Right lung (tissue), 5 donors: Measurements from ENCODE around the gene SOX15. TPM values are rescaled to one million over a fixed set of nuclear protein-coding genes. Genes with fewer than 3 reads are reported as not detected.

Source experiments
- DNase-seq, 2 donors: peaks; one replicate each; pipeline ENCODE4 v3.0.0-alpha.2; 2013
- polyA plus RNA-seq, 5 donors: library from polyadenylated mRNA; unstranded; fragments of 120-200 nt; gene quantifications; one replicate each; pipeline versions ENCODE4 v1.2.1 to v1.2.3, GENCODE V29; 2013; ENCODE audit warnings: inconsistent platforms in 1 of 5, low replicate concordance in 1 of 5; ENCODE audit not compliant: insufficient read length in 5 of 5, insufficient read depth in 1 of 5

SOX15 gene
- polyA plus RNA-seq, 5 donors, result 1.4 to 2.5 (median 1.8) TPM

DNA sequence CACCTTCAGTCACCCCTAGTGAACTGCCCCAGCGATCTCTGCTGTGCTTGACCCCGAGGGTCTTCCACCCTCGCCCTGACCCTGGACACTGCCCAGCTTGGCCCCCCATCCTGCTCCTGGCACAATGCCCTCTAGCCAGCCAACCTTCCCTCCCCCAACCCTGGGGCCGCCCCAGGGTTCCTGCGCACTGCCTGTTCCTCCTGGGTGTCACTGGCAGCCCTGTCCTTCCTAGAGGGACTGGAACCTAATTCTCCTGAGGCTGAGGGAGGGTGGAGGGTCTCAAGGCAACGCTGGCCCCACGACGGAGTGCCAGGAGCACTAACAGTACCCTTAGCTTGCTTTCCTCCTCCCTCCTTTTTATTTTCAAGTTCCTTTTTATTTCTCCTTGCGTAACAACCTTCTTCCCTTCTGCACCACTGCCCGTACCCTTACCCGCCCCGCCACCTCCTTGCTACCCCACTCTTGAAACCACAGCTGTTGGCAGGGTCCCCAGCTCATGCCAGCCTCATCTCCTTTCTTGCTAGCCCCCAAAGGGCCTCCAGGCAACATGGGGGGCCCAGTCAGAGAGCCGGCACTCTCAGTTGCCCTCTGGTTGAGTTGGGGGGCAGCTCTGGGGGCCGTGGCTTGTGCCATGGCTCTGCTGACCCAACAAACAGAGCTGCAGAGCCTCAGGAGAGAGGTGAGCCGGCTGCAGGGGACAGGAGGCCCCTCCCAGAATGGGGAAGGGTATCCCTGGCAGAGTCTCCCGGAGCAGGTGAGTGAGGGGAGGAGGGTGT is 31.2 kb downstream of the SOX15 start, which contains the start of gene TNFSF13:
TSS of gene TNFSF13 (plus strand) at position 207 of the 776 bp plus-strand sequence. CDS start at position 497, 290 bp downstream.
- no peak for DNase-seq

DNA sequence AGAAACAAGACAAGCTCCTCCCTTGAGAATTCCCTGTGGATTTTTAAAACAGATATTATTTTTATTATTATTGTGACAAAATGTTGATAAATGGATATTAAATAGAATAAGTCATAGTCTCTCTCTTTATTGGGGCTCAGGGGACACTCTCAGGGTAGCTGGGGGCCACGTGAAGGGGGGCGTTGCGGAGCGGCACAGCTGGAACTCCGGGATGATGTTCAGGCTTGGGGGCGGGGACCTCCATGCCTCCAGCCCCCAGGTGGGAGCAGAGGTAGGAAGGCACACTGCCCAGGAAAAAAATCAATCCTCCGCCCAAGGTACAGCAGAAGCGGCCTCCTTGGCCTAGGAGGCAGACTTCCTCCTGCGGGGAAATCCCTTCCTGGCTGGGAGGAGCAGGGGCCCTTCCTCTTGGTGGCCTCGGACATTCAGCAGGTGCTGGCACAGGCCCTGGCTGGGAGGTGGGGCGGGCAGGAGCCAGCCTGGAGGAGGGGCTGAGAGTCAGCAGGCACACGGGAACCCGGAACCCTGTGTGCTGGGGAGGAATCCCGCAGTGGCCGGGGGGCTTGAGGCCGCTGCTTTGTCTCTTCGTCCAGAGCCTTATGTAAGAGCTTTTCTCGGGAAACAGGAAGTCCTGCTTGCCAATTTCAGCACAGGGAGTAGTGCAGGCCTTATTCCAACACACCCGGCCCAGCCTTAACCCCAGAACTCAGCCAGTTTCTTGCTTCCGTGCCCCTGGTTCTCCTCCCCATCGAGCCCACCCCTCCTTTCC is 31.9 kb downstream of the SOX15 start:
- DNase-seq, result peak; percentile 90 to 92

DNA sequence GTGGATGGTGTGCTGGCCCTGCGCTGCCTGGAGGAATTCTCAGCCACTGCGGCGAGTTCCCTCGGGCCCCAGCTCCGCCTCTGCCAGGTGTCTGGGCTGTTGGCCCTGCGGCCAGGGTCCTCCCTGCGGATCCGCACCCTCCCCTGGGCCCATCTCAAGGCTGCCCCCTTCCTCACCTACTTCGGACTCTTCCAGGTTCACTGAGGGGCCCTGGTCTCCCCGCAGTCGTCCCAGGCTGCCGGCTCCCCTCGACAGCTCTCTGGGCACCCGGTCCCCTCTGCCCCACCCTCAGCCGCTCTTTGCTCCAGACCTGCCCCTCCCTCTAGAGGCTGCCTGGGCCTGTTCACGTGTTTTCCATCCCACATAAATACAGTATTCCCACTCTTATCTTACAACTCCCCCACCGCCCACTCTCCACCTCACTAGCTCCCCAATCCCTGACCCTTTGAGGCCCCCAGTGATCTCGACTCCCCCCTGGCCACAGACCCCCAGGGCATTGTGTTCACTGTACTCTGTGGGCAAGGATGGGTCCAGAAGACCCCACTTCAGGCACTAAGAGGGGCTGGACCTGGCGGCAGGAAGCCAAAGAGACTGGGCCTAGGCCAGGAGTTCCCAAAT is 32.6 kb downstream of the SOX15 start:
- DNase-seq, result no peak

DNA sequence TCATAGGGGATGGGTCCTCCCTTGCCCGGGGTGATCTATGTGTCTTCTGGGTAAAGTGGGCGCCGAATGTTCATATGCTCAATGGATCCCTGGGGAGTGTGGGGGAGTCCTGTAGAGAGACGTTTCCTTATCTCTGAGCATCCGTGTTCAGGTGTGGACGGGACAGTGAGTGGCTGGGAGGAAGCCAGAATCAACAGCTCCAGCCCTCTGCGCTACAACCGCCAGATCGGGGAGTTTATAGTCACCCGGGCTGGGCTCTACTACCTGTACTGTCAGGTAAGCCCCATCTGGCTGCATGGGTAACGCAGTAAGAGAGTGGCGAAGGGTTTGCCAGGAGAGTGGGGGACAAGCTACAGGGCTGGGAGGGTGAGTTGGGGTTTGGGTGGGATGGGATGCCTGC is 33.3 kb downstream of the SOX15 start:
- no peak for DNase-seq

DNA sequence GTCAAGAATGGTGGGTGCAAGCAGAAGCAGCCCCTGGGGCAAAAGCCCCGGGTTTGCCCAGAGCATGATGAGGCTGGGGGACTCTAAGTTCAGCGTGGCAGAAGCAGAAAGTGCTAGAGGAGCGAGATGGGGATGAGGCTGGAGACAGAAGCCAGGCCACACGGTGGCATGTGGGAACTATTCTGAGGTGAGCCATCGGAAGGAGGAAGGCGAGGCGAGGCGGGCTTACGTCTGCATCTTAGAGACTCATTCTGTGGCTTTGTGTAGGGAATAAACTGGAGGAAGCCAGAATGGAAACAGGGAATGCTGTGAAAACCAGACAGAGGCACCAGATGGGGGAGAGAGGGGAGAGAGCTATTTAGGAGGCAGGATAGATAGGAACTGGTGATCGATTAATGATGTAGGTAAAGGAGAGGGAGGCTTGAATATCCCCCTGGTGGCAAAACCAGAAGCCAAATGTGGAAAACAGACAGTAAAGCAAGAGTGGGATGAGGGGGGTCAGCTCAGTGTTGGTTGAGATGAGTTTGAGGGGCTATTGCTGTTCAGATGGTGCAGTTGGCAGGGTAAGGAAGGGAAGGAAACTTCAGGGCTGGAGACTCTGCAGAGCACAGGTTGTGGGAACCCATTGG is 34.5 kb downstream of the SOX15 start:
- no peak for DNase-seq

DNA sequence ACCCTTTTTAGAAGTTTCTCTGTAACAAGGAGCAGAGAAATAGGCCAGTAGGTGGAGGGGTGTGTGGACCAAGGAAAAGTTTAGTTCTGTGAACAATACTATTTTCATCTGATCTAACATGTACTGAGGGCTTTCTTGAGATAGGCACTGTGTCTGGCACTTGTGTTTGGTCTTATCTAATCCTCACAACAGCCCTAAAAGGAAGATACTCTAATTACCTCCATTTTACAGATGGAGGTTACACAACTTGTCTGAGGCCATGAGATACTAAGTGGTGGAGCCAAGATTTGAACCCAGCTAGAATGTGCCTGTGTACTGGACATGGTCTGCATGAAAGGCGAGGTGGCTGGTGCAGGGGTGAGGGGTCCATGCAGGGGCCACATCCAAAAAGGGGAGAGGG is 36.5 kb downstream of the SOX15 start:
- DNase-seq, result no peak

DNA sequence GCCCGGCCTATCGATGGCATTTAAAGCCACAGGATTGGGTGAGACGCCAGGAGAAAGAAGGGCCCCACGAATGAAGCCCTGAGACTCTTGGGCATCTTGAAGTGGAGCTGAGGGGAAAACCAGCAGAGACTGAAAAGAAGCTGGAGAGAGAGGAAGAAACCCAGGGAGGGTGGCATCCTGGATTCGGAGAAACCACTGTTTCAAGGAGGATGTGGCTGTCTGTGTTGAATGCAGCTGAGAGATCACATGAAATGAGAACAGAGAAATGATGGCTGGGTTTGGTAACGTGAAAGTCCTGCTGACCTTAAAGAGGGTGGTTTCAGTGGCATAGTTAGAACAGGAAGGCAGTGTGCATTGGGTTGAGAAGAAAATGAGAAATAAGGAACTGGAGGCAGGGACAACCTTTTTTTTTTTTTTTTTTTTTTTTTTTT is 37.3 kb downstream of the SOX15 start:
- DNase-seq, result no peak

DNA sequence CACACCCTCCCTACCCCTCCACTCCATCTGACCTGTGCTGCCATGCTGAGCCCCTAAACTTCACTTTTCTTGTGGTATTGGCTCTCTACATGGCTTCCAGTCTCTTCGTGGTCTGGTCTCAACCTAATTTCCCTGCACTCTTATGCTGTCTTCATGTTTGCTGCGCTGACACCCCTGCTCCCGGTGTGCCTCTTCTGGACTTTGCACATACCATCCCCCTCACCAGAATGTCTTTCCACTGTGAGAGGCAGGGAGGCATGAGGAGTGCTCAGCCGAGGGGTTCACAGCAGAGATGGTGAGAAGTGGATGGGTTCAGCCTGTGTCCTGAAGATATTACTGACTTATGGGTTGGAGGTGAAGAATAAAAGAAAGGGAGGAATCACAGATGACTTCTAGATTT is 38.5 kb downstream of the SOX15 start:
- no peak for DNase-seq

DNA sequence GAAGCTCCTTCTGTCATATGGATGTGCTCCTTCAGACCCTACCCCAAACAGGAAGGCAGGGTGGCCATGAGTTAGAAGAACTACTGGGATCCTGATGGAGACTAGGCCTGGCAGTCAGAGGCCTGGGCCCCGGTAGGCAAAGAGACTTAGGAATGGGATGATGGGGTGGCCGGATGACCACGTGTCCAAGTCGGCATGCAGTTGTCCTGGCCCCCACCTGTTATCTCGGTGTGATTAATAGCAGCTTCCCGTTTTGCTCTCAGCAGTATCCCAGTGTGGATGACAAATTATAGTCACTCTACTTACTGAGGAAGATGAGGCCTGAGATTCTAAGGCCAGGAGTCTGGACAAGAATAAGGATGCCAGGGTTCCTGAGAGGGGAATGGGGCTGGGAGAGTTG is 39.5 kb downstream of the SOX15 start:
- no peak for DNase-seq

DNA sequence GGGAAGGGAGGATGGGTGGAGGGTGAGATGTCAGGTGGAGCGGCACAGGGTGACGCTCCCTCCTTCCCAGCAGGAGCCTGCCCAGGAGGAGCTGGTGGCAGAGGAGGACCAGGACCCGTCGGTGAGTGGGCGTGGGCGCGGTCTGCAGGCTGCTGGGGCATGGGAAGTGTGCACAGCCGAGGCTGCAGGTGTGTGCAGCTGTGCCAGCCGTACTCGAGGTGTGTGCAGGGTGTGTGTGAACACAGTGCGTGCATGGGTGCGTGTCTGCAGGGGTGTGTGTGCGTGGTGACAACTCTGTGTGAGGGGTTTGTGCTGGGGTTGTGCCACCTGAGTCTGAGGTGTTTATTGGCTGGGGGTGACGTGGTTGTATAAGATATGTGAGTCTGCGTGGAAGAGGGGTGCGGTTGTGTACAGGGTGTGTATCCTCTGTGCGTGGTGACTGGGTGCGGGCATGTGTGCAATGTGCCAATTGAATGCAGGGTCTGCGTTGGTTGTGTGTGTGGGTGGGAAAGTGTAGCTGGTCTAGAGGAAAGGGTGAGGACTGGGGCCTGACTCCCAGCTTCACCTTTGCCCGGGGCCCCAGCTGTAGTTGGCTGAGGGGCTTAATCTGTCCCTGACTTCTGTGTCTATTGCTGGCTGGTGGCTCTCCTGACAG is 40.4 kb downstream of the SOX15 start:
- no peak for DNase-seq

DNA sequence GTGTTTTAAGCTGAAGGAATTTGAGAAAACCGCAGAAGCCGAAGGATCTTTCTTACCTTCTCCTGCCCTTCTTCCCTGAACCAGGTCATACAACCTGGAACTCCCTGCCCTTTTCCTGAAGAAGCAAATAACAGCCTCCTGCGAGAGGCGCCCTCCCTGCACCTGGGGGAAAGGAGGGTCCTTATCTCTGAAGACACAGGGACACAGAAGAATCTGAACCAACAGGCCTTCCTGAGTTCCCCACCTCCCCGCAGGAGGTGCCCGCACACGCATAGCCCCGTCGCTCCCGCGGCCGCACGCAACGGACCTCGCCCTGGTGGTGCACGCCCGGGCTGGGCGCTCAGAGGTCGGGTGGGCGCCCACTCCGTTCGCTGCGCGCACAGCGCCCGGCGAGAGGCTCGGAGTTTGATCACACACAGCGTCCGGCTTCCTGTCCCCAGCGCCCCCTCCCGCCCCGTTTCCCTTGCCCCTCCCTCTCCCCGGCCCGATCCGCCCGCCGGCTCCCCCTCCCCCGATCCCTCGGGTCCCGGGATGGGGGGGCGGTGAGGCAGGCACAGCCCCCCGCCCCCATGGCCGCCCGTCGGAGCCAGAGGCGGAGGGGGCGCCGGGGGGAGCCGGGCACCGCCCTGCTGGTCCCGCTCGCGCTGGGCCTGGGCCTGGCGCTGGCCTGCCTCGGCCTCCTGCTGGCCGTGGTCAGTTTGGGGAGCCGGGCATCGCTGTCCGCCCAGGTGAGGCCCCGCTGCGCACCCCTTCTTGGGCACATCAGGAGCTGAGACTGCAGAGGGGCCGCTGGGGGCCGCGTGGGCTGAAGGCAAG is 41.1 kb downstream of the SOX15 start, which contains the start of gene TNFSF12:
TSS of gene TNFSF12 (plus strand) at position 474 of the 816 bp plus-strand sequence. CDS start at position 570, 96 bp downstream.
- peak in 1 of 2 donors; percentile 54 for DNase-seq

DNA sequence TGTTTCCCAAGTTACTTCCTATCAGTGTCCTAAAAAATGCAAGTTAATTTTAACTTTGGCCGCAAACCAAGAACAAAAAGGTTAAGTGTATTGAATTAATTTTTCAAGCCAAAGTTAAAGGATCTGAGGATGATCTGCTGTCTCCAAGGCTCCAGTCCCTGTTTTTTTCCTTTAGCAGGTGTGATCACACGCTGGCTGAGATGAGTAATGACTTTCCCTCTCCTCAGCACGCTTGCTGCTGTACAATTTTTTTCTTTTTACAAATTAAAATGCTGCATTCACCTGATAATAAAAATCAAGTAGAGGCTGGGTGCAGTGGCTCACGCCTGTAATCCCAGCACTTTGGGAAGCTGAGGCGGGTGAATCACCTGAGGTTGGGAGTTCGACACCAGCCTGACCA is 45.0 kb downstream of the SOX15 start:
- no peak for DNase-seq

DNA sequence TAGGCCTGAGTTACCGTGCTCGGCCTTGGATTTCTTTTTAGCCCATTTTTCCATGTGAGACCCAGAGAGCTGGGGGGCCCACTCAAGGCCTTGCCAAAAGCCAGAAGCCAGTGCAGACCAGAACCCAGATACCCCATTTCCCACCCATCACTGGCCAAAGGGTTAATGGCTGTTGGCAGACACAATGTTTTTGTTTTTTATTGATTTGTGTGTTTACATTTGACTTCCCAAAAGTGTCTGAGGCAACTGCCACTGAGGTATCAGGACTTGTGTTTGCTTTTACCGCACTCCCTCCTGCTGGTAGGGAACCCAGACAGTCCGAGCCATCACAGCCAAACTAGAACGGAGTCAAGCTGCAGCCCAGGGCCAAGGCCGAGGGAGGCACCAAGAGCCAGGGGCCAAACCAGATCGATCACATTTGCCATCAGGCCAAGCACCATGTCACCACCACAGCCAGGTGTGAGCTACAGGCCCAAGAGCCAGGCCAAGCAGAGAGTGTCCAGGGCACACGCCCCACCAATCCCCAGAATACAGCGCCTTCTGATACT is 48.7 kb downstream of the SOX15 start:
- no peak for DNase-seq

DNA sequence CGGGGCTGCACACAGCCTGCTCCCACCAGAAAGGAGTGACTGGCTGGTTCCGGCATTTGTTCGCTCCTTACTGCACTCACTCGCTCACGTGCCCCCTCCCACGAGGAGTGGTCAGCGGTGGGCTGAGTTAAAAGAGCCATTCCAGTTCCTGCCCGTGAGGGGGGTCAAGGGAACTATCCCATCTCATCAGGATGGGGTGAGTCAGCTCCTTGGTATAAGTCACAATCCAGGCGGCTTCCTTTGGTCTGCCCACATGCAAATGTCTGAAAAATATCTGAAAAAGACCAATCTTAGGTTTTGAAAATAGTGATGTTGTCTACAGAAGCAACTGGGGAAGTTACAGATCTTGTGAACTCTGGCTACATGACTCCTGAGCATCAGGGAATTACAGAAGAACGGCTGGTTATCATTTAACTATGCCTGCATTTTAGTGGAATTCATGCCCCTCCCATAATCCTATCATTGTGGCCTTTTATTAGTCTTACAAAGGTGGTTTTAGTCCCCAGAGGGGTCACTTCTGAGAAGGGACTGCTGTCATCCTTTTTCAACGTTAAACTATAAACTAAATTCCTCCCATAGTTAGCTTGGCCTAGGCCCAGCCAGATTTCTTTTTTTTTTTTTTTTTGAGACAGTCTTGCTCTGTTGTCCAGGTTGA is 50.9 kb downstream of the SOX15 start:
- DNase-seq, result no peak

Other genes starting within 250 kb of the SOX15 start
- 10 to 100 TPM in 3 of 5 donors, 1 to 10 TPM in 2; 9.6 to 13.9 (median 10.3) TPM for gene KCTD11, start 237.9 kb downstream of the SOX15 start, polyA plus RNA-seq
- gene TMEM95, start 234.9 kb downstream of the SOX15 start, polyA plus RNA-seq, result not detected
- gene TNK1, start 209.0 kb downstream of the SOX15 start, polyA plus RNA-seq, result 1 to 10 TPM; 5.1 to 6.8 (median 6.7) TPM
- 10 to 100 TPM; 39.3 to 74.6 (median 57.6) TPM for gene PLSCR3, start 195.6 kb downstream of the SOX15 start, polyA plus RNA-seq
- 10 to 100 TPM; 67.5 to 86.1 (median 74.5) TPM for gene TMEM256, start 186.0 kb downstream of the SOX15 start, polyA plus RNA-seq
- 10 to 100 TPM; 22.6 to 36.3 (median 31.7) TPM for gene NLGN2, start 182.2 kb downstream of the SOX15 start, polyA plus RNA-seq
- not detected for gene SPEM1, start 169.8 kb downstream of the SOX15 start, polyA plus RNA-seq
- not detected for gene SPEM2, start 164.5 kb downstream of the SOX15 start, polyA plus RNA-seq
- not detected for gene SPEM3, start 161.2 kb downstream of the SOX15 start, polyA plus RNA-seq
- 1 to 10 TPM; 2.1 to 3.2 (median 2.4) TPM for gene TMEM102, start 154.7 kb downstream of the SOX15 start, polyA plus RNA-seq
- gene FGF11, start 150.6 kb downstream of the SOX15 start, polyA plus RNA-seq, result 1 to 10 TPM; 1.4 to 2.5 (median 1.9) TPM
- gene CHRNB1, start 145.0 kb downstream of the SOX15 start, polyA plus RNA-seq, result 10 to 100 TPM in 3 of 5 donors, 1 to 10 TPM in 2; 9.0 to 14.8 (median 10.5) TPM
- gene ZBTB4, start 110.5 kb downstream of the SOX15 start, polyA plus RNA-seq, result 10 to 100 TPM; 36.6 to 52.9 (median 43.8) TPM
- gene SLC35G6, start 108.6 kb downstream of the SOX15 start, polyA plus RNA-seq, result under 1 TPM; 0.15 to 0.40 (median 0.35) TPM
- gene POLR2A, start 105.7 kb downstream of the SOX15 start, polyA plus RNA-seq, result 100 to 1,000 TPM in 1 of 5 donors, 10 to 100 TPM in 4; 79.6 to 127 (median 89.6) TPM
- 10 to 100 TPM; 20.1 to 40.5 (median 31.3) TPM for gene TNFSF12, start 41.0 kb downstream of the SOX15 start, polyA plus RNA-seq
- 10 to 100 TPM; 16.2 to 23.2 (median 17.2) TPM for gene TNFSF13, start 31.3 kb downstream of the SOX15 start, polyA plus RNA-seq
- 10 to 100 TPM; 61.1 to 72.4 (median 70.5) TPM for gene SENP3, start 28.2 kb downstream of the SOX15 start, polyA plus RNA-seq
- 10 to 100 TPM; 30.7 to 40.7 (median 32.3) TPM for gene CD68, start 10.5 kb downstream of the SOX15 start, polyA plus RNA-seq
- 10 to 100 TPM; 83.2 to 98.1 (median 93.5) TPM for gene MPDU1, start 6.2 kb downstream of the SOX15 start, polyA plus RNA-seq
- gene FXR2, start 24.8 kb upstream of the SOX15 start, polyA plus RNA-seq, result 10 to 100 TPM; 33.0 to 43.8 (median 38.6) TPM
- 10 to 100 TPM; 70.6 to 93.8 (median 86.2) TPM for gene SAT2, start 37.7 kb upstream of the SOX15 start, polyA plus RNA-seq
- gene SHBG, start 40.0 kb upstream of the SOX15 start, polyA plus RNA-seq, result 1 to 10 TPM; 1.1 to 2.0 (median 1.2) TPM
- gene ATP1B2, start 60.8 kb upstream of the SOX15 start, polyA plus RNA-seq, result 10 to 100 TPM; 20.5 to 31.5 (median 25.5) TPM
- 10 to 100 TPM; 68.9 to 88.2 (median 78.4) TPM for gene TP53, start 97.4 kb upstream of the SOX15 start, polyA plus RNA-seq
- 10 to 100 TPM; 10.3 to 17.5 (median 13.3) TPM for gene WRAP53, start 98.4 kb upstream of the SOX15 start, polyA plus RNA-seq
- 10 to 100 TPM; 28.2 to 37.8 (median 32.1) TPM for gene EFNB3, start 115.1 kb upstream of the SOX15 start, polyA plus RNA-seq
- gene DNAH2, start 127.7 kb upstream of the SOX15 start, polyA plus RNA-seq, result 1 to 10 TPM; 1.1 to 3.8 (median 2.1) TPM
- gene KDM6B, start 244.1 kb upstream of the SOX15 start, polyA plus RNA-seq, result 10 to 100 TPM; 15.1 to 28.6 (median 25.7) TPM